ENCODE data around the gene HTRA2.

HTRA2 gene

GRCh38 chr2:74581463-74581862, 51.7 kb downstream of the HTRA2 start:
- no peak for ATAC-seq
- no peak for TF ChIP-seq PPARA (CRISPR knock-in tag; IDR thresholded peaks at IDR 0.05; ENCODE audit: borderline replicate concordance)
- TF ChIP-seq POU6F1 (CRISPR knock-in tag; IDR thresholded peaks at IDR 0.05; ENCODE audit: borderline replicate concordance, low read depth), result no peak

GRCh38 chr2:74582184-74582583, 52.5 kb downstream of the HTRA2 start:
- ATAC-seq, result no peak
- TF ChIP-seq ARNTL (CRISPR knock-in tag; IDR thresholded peaks at IDR 0.05; ENCODE audit: borderline replicate concordance, low read depth) (no peak), POU6F1 (CRISPR knock-in tag; IDR thresholded peaks at IDR 0.05; ENCODE audit: borderline replicate concordance, low read depth) (no peak), ZNF8 (CRISPR knock-in tag; IDR thresholded peaks at IDR 0.05) (no peak), ZNF70 (CRISPR knock-in tag; IDR thresholded peaks at IDR 0.05) (no peak), PATZ1 (CRISPR knock-in tag; IDR thresholded peaks at IDR 0.05; ENCODE audit: borderline replicate concordance) (no peak), ISL1 (CRISPR knock-in tag; IDR thresholded peaks at IDR 0.05) (no peak), CSDC2 (CRISPR knock-in tag; IDR thresholded peaks at IDR 0.05) (no peak), ZC3H10 (CRISPR knock-in tag; IDR thresholded peaks at IDR 0.05) (no peak), PPARA (CRISPR knock-in tag; IDR thresholded peaks at IDR 0.05; ENCODE audit: borderline replicate concordance) (no peak), ESRRG (CRISPR knock-in tag; IDR thresholded peaks at IDR 0.05) (no peak), SNAI2 (CRISPR knock-in tag; IDR thresholded peaks at IDR 0.05) (no peak), RARB (CRISPR knock-in tag; IDR thresholded peaks at IDR 0.05) (no peak)

Data from SK-N-SH treated with all-trans-retinoic acid at 6 μM for 48 hours (cell line).